ENCODE results near the gene PITX3.
A peak's percentile ranks its signal among the peaks of the same experiment; 100 is the strongest.

PITX3 gene

DNA sequence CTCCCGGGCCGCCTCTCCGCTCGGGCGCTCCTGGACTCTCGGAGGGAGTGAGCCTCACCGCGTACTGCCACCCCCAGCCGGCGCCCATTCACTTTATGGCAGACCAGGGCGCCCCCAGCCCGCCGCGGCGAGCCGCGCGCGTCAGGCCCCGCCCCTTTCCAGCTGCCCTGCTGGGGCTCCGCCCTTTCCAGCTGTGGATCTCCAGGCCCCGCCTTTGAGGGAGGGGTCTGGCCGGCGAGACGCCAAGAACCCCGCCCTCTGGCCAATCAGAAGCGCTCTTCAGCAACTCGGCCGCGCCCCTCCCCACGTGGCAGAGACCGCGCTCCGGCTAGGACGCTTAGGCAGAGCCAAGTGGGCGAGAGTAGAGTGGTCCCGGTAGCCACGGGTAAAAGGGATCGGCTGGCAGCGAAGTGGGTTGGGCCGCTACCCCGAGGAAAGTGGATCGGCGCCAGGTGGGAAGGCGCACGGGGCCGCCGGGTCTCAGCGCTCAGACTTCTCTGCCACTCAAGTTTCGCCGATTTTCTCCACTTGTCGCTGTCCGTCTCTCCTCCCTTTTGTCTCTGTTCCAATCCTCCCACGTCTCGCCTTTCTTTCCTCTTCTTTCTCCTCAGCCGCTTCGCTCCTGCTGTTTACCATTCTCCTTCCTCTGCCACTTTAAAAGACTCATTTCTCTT, at the start of gene PITX3 (continued):
- TF ChIP-seq, protein P1, sequence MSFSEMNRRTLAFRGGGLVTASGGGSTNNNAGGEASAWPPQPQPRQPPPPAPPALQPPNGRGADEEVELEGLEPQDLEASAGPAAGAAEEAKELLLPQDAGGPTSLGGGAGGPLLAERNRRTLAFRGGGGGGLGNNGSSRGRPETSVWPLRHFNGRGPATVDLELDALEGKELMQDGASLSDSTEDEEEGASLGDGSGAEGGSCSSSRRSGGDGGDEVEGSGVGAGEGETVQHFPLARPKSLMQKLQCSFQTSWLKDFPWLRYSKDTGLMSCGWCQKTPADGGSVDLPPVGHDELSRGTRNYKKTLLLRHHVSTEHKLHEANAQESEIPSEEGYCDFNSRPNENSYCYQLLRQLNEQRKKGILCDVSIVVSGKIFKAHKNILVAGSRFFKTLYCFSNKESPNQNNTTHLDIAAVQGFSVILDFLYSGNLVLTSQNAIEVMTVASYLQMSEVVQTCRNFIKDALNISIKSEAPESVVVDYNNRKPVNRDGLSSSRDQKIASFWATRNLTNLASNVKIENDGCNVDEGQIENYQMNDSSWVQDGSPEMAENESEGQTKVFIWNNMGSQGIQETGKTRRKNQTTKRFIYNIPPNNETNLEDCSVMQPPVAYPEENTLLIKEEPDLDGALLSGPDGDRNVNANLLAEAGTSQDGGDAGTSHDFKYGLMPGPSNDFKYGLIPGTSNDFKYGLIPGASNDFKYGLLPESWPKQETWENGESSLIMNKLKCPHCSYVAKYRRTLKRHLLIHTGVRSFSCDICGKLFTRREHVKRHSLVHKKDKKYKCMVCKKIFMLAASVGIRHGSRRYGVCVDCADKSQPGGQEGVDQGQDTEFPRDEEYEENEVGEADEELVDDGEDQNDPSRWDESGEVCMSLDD (tag by site-specific recombination; IDR thresholded peaks at IDR 0.05) = no peak
- TF ChIP-seq PRDM1 (tag by site-specific recombination; IDR thresholded peaks at IDR 0.05) (peak; percentile 99), ZNF426 (tag by site-specific recombination; IDR thresholded peaks at IDR 0.05) (no peak), ZNF155 (tag by site-specific recombination; IDR thresholded peaks at IDR 0.05) (no peak), SP7 (tag by site-specific recombination; IDR thresholded peaks at IDR 0.05) (peak; percentile 23; the same call in 1 of the 2 replicates), ZNF221 (tag by site-specific recombination; IDR thresholded peaks at IDR 0.05; ENCODE audit: borderline replicate concordance) (no peak), ZIC2 (tag by site-specific recombination; IDR thresholded peaks at IDR 0.05) (peak; percentile 41), KLF16 (tag by site-specific recombination; IDR thresholded peaks at IDR 0.05) (peak; percentile 66), ZNF366 (tag by site-specific recombination; conservative IDR thresholded peaks at IDR 0.05) (peak; percentile 80; the same call in 1 of the 2 replicates), ZNF311 (tag by site-specific recombination; IDR thresholded peaks at IDR 0.05; ENCODE audit: borderline replicate concordance) (no peak), ZNF501 (tag by site-specific recombination; IDR thresholded peaks at IDR 0.05) (peak; percentile 56; the same call in 1 of the 2 replicates), ZNF174 (tag by site-specific recombination; IDR thresholded peaks at IDR 0.05) (no peak), TCF7L2 (IDR thresholded peaks at IDR 0.05; ENCODE audit: borderline replicate concordance, low read depth, low read length) (no peak), WT1 (tag by site-specific recombination; IDR thresholded peaks at IDR 0.05) (peak; percentile 67), KLF10 (tag by site-specific recombination; IDR thresholded peaks at IDR 0.05) (peak; percentile 42; the same call in 1 of the 2 replicates), ZNF302 (tag by site-specific recombination; IDR thresholded peaks at IDR 0.05; ENCODE audit: low read depth) (no peak), BCL11B (tag by site-specific recombination; IDR thresholded peaks at IDR 0.05; ENCODE audit: low read depth) (no peak)
- TF ChIP-seq, protein P2, sequence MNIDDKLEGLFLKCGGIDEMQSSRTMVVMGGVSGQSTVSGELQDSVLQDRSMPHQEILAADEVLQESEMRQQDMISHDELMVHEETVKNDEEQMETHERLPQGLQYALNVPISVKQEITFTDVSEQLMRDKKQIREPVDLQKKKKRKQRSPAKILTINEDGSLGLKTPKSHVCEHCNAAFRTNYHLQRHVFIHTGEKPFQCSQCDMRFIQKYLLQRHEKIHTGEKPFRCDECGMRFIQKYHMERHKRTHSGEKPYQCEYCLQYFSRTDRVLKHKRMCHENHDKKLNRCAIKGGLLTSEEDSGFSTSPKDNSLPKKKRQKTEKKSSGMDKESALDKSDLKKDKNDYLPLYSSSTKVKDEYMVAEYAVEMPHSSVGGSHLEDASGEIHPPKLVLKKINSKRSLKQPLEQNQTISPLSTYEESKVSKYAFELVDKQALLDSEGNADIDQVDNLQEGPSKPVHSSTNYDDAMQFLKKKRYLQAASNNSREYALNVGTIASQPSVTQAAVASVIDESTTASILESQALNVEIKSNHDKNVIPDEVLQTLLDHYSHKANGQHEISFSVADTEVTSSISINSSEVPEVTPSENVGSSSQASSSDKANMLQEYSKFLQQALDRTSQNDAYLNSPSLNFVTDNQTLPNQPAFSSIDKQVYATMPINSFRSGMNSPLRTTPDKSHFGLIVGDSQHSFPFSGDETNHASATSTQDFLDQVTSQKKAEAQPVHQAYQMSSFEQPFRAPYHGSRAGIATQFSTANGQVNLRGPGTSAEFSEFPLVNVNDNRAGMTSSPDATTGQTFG (tag by site-specific recombination; IDR thresholded peaks at IDR 0.05; ENCODE audit: borderline replicate concordance) = no peak
- TF ChIP-seq, protein P3, sequence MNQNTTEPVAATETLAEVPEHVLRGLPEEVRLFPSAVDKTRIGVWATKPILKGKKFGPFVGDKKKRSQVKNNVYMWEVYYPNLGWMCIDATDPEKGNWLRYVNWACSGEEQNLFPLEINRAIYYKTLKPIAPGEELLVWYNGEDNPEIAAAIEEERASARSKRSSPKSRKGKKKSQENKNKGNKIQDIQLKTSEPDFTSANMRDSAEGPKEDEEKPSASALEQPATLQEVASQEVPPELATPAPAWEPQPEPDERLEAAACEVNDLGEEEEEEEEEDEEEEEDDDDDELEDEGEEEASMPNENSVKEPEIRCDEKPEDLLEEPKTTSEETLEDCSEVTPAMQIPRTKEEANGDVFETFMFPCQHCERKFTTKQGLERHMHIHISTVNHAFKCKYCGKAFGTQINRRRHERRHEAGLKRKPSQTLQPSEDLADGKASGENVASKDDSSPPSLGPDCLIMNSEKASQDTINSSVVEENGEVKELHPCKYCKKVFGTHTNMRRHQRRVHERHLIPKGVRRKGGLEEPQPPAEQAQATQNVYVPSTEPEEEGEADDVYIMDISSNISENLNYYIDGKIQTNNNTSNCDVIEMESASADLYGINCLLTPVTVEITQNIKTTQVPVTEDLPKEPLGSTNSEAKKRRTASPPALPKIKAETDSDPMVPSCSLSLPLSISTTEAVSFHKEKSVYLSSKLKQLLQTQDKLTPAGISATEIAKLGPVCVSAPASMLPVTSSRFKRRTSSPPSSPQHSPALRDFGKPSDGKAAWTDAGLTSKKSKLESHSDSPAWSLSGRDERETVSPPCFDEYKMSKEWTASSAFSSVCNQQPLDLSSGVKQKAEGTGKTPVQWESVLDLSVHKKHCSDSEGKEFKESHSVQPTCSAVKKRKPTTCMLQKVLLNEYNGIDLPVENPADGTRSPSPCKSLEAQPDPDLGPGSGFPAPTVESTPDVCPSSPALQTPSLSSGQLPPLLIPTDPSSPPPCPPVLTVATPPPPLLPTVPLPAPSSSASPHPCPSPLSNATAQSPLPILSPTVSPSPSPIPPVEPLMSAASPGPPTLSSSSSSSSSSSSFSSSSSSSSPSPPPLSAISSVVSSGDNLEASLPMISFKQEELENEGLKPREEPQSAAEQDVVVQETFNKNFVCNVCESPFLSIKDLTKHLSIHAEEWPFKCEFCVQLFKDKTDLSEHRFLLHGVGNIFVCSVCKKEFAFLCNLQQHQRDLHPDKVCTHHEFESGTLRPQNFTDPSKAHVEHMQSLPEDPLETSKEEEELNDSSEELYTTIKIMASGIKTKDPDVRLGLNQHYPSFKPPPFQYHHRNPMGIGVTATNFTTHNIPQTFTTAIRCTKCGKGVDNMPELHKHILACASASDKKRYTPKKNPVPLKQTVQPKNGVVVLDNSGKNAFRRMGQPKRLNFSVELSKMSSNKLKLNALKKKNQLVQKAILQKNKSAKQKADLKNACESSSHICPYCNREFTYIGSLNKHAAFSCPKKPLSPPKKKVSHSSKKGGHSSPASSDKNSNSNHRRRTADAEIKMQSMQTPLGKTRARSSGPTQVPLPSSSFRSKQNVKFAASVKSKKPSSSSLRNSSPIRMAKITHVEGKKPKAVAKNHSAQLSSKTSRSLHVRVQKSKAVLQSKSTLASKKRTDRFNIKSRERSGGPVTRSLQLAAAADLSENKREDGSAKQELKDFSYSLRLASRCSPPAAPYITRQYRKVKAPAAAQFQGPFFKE (tag by site-specific recombination; IDR thresholded peaks at IDR 0.05; ENCODE audit: borderline replicate concordance) = no peak
- TF ChIP-seq, protein P4, sequence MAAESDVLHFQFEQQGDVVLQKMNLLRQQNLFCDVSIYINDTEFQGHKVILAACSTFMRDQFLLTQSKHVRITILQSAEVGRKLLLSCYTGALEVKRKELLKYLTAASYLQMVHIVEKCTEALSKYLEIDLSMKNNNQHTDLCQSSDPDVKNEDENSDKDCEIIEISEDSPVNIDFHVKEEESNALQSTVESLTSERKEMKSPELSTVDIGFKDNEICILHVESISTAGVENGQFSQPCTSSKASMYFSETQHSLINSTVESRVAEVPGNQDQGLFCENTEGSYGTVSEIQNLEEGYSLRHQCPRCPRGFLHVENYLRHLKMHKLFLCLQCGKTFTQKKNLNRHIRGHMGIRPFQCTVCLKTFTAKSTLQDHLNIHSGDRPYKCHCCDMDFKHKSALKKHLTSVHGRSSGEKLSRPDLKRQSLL (tag by site-specific recombination; IDR thresholded peaks at IDR 0.05) = no peak
- TF ChIP-seq, protein P5, sequence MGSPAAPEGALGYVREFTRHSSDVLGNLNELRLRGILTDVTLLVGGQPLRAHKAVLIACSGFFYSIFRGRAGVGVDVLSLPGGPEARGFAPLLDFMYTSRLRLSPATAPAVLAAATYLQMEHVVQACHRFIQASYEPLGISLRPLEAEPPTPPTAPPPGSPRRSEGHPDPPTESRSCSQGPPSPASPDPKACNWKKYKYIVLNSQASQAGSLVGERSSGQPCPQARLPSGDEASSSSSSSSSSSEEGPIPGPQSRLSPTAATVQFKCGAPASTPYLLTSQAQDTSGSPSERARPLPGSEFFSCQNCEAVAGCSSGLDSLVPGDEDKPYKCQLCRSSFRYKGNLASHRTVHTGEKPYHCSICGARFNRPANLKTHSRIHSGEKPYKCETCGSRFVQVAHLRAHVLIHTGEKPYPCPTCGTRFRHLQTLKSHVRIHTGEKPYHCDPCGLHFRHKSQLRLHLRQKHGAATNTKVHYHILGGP (tag by site-specific recombination; IDR thresholded peaks at IDR 0.05) = no peak

Data from HEK293 (cell line).